Lung (tissue), 12 donors: ENCODE data around the gene EHMT1. TPM values are rescaled to one million over a fixed set of nuclear protein-coding genes. Genes with fewer than 3 reads are reported as not detected.

Experiments used
- ATAC-seq: fragments of 200-7000 bp; cut with Tn5 transposase; one replicate; pipeline ENCODE4 v1.9.1; 2020; ENCODE audit warnings: moderate number of reproducible peaks; ENCODE audit not compliant: insufficient read depth, low FRiP score
- DNase-seq, 3 donors: peaks; one replicate each; pipeline ENCODE4 v3.0.0-alpha.2; 2013 to 2017
- H3K27ac ChIP-seq, 2 donors: one replicate each; pipeline ENCODE4 v1.5.1; 2013; ENCODE audit warnings: mild to moderate bottlenecking in 2 of 2, moderate library complexity in 2 of 2, control low read depth in 1 of 2, inconsistent platforms in 1 of 2, low read depth in 1 of 2, low read length in 1 of 2
- H3K27me3 ChIP-seq, 3 donors: one replicate each; pipeline ENCODE4 v1.5.1; 2013; ENCODE audit warnings: low read length in 2 of 3; ENCODE audit not compliant: control insufficient read depth in 3 of 3, insufficient read depth in 3 of 3
- H3K36me3 ChIP-seq, 4 donors: one replicate each; pipeline ENCODE4 v1.5.1; 2013; ENCODE audit warnings: low read length in 4 of 4, mild to moderate bottlenecking in 1 of 4, moderate library complexity in 1 of 4; ENCODE audit not compliant: control insufficient read depth in 4 of 4, insufficient read depth in 4 of 4
- H3K4me1 ChIP-seq, 5 donors: one replicate each; pipeline ENCODE4 v1.5.1; 2013; ENCODE audit warnings: low read length in 5 of 5, mild to moderate bottlenecking in 2 of 5, moderate library complexity in 1 of 5; ENCODE audit not compliant: control insufficient read depth in 5 of 5, insufficient read depth in 5 of 5
- H3K4me3 ChIP-seq: one replicate; pipeline ENCODE4 v1.5.1; 2013; ENCODE audit warnings: mild to moderate bottlenecking, control low read depth, moderate library complexity
- H3K9ac ChIP-seq, 2 donors: one replicate each; pipeline ENCODE4 v1.5.1; 2013; ENCODE audit warnings: low read length in 2 of 2, control low read depth in 1 of 2; ENCODE audit not compliant: insufficient read depth in 1 of 2
- H3K9me3 ChIP-seq, 4 donors: one replicate each; pipeline ENCODE4 v1.5.1; 2013; ENCODE audit warnings: low read length in 3 of 4, mild to moderate bottlenecking in 1 of 4, moderate library complexity in 1 of 4; ENCODE audit not compliant: control insufficient read depth in 4 of 4, insufficient read depth in 3 of 4
- WGBS, 2 donors: extraction: QIAGEN DNeasy Blood & Tissue Kit; methylation state at CpG; one replicate each; pipeline ENCODE4 v1.1.7; 2013; 5-methylcytosine and 5-hydroxymethylcytosine counted together
- polyA plus RNA-seq, 2 donors: library from polyadenylated mRNA; stranded (reverse); fragments of 200-250 nt; gene quantifications; one replicate each; pipeline ENCODE4 v1.2.1, GENCODE V29; 2013
- total RNA-seq, 2 donors: library from RNA; depleted of rRNA in 1 of 2; stranded (reverse); fragments of >200 nt in 1 of 2; gene quantifications; one replicate each; pipeline ENCODE4 v1.2.1, GENCODE V29; 2014 to 2021
- TF ChIP-seq, protein P1 (sequence below): IDR thresholded peaks from 2 replicates; pipeline ENCODE4 v1.5.1; 2012; ENCODE audit warnings: mild to moderate bottlenecking; ENCODE audit errors: control extremely low read depth, extremely low read depth
- donor health status: control.
- donor health status: control.
- donor health status: Bipolar disorder and iron deficiency.
- donor health status: healthy.
- donor health status: DM: yes; HTN: yes; CAD: no.

Gene EHMT1
- total and polyA plus RNA-seq, 4 donors = 32.2 to 91.5 (median 58.1) TPM

DNA sequence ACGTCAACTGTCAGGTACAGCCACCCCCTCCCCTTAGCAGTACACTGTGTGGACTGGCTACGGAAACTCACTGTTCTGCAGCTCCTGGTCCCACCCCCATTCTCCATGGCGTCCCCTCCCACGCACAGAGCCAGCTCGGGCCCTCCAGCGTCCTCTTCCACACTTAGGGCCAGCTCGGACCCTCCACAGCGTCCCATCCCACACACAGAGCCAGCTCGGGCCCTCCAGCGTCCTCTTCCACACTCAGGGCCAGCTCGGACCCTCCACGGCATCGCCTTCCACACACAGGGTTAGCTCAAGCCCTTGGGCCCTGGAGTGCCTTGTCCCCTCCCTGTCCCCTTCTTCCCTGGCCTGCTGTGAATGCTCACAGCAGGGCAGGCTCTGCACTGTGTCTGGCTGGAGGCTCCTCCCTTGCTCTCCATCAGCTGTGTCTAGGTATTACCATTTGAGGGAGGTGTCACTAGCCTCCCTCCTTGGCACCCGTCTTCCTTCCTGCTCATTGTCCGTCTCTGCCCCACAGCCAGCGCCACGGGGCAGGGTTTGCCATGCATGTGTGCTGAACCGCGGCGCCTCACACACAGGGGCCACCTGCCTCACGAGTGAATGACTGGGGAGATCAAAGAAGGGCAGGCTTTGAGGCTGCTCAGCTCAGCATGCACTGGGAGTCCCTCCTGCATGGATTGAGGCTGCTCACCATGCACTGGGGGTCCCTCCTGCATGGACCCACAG lies 180.3 kb downstream of the EHMT1 start:
- Histone ChIP-seq H3K27ac (no peak overlapping the region), H3K9me3 (no peaks in the 10 kb centered on the region), H3K4me3 (no peak overlapping the region), H3K36me3 (peaks cover 4 to 61% (median 48%) of the 10 kb centered on the region in 4 donors), H3K4me1 (no peaks in the 10 kb centered on the region), H3K27me3 (no peaks in the 10 kb centered on the region), H3K9ac (no peak overlapping the region)
- no peak for ATAC-seq
- TF ChIP-seq, protein P1, sequence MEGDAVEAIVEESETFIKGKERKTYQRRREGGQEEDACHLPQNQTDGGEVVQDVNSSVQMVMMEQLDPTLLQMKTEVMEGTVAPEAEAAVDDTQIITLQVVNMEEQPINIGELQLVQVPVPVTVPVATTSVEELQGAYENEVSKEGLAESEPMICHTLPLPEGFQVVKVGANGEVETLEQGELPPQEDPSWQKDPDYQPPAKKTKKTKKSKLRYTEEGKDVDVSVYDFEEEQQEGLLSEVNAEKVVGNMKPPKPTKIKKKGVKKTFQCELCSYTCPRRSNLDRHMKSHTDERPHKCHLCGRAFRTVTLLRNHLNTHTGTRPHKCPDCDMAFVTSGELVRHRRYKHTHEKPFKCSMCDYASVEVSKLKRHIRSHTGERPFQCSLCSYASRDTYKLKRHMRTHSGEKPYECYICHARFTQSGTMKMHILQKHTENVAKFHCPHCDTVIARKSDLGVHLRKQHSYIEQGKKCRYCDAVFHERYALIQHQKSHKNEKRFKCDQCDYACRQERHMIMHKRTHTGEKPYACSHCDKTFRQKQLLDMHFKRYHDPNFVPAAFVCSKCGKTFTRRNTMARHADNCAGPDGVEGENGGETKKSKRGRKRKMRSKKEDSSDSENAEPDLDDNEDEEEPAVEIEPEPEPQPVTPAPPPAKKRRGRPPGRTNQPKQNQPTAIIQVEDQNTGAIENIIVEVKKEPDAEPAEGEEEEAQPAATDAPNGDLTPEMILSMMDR = no peak
- DNase-seq = no peak
- WGBS, 2 donors = 93 to 97% methylated on average over 21 of the region's 21 CpGs

DNA sequence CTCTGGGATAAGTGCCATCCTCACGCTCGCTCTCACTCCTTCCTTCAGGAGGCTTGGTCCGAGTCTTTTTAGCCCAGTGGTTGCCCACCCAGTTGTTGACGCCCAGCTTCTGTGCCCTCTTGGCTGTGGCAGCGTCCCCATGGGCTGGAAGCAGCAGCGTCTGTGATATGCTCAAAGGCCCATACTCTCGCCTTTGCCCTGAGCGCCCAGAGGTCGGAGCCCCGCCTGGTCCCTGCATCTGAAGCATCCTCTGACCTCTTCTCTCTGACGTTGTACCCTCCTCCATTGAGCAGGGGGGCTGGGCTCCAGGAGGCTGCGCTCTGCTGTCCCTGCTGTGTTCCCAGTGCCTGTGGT lies 180.8 kb downstream of the EHMT1 start:
- TF ChIP-seq, protein P1 = no peak
- DNase-seq = no peak
- Histone ChIP-seq H3K27me3 (no peaks in the 10 kb centered on the region), H3K4me3 (no peak overlapping the region), H3K9me3 (no peaks in the 10 kb centered on the region), H3K36me3 (peaks cover 4 to 62% (median 47%) of the 10 kb centered on the region in 4 donors), H3K9ac (no peak overlapping the region), H3K27ac (no peak overlapping the region), H3K4me1 (no peaks in the 10 kb centered on the region)
- no peak for ATAC-seq
- WGBS, 2 donors = 93 to 96% methylated on average over 12 of the region's 12 CpGs

DNA sequence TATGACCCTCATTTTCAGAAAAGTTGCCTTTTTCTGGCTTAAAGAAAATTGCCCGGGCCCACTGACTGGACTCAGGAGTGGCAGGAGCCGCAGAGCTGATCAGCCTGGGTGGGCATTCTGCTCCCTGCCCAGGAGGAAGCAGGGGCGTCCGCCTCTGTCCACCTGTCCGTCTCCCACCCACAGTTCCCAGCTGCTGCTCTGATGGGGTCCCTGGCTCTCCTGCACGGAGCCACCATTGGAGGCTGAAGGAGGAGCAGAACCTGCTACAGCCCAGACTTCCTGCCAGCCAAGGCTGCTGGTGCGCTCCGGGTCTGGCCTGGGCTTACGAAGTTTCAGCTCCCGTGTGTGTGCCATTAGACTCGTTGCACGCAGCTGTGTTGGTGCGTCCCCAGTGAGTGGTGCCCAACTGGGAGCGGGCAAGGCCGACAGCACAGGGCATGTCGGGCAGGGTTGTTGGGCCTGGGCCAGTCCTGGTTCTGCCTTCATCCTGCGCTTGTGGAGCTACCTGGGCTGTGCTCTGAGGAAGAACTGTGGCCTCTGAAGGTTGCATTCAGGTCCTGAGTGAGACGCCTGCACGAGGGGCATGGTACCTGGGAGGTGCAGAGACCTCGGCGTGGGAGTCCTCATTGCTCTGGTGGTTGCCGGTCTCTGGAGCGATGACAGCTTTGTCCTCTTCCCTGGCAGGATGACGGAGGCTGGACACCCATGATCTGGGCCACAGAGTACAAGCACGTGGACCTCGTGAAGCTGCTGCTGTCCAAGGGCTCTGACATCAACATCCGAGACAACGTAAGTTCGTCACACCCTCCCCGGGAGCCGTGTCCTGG lies 181.6 kb downstream of the EHMT1 start:
- WGBS, 2 donors = 91 to 94% methylated on average over 31 of the region's 31 CpGs
- ATAC-seq (no peak), DNase-seq (no peak)
- H3K4me3 ChIP-seq = no peak overlapping the region
- peaks cover 4 to 62% (median 46%) of the 10 kb centered on the region in 4 donors for H3K36me3 ChIP-seq
- no peak overlapping the region for H3K9ac ChIP-seq
- no peaks in the 10 kb centered on the region for H3K27me3 ChIP-seq
- H3K9me3 ChIP-seq = no peaks in the 10 kb centered on the region
- no peaks in the 10 kb centered on the region for H3K4me1 ChIP-seq
- no peak overlapping the region for H3K27ac ChIP-seq
- TF ChIP-seq, protein P1 = no peak
